DND-41 (cell line): ENCODE data around the gene MYO16.

Experiments
- ATAC-seq: fragments of 200-7000 bp; cut with Tn5 transposase; 3 replicates; pipeline ENCODE4 v1.9.1; 2021; ENCODE audit warnings: low read depth; ENCODE audit not compliant: insufficient read depth
- DNase-seq: peaks from one replicate; pipeline ENCODE4 v3.0.0-alpha.2; 2020
- H2AFZ ChIP-seq: 2 replicates; pipeline ENCODE4 v1.6.0; 2012; ENCODE audit warnings: low read depth, low read length
- H3K27ac ChIP-seq: 2 replicates; pipeline ENCODE4 v1.5.1; 2012; ENCODE audit warnings: low read length, inconsistent platforms
- H3K27me3 ChIP-seq: fragments of 200-600 bp; sonication (generic); 2 replicates; pipeline ENCODE4 v1.6.0; 2012; ENCODE audit warnings: low read length, mild to moderate bottlenecking, inconsistent platforms; ENCODE audit not compliant: insufficient read depth, poor library complexity
- H3K36me3 ChIP-seq: 2 replicates; pipeline ENCODE4 v1.5.1; 2012; ENCODE audit warnings: low read length, inconsistent platforms; ENCODE audit not compliant: insufficient read depth
- H3K4me1 ChIP-seq: 2 replicates; pipeline ENCODE4 v1.5.1; 2012; ENCODE audit warnings: mild to moderate bottlenecking, low read length; ENCODE audit not compliant: insufficient read depth
- H3K4me2 ChIP-seq: 2 replicates; pipeline ENCODE4 v1.6.0; 2012; ENCODE audit warnings: mild to moderate bottlenecking, moderate library complexity, low read length, inconsistent platforms; ENCODE audit not compliant: insufficient read depth
- H3K4me3 ChIP-seq, 2 experiments: fragments of 200-600 bp in 1 of 2; shearing (Covaris generic) in 1 of 2; 2 replicates each; pipeline ENCODE4 v1.5.1; 2012 to 2016; ENCODE audit warnings: inconsistent platforms in 2 of 2, low read length in 2 of 2, mild to moderate bottlenecking in 2 of 2, low read depth in 1 of 2, moderate library complexity in 1 of 2
- H3K79me2 ChIP-seq: 2 replicates; pipeline ENCODE4 v1.6.0; 2012; ENCODE audit warnings: low read length, inconsistent platforms; ENCODE audit not compliant: insufficient read depth
- H3K9ac ChIP-seq: 2 replicates; pipeline ENCODE4 v1.6.0; 2012; ENCODE audit warnings: low read depth, mild to moderate bottlenecking, inconsistent platforms, low read length, moderate library complexity
- H3K9me3 ChIP-seq: 2 replicates; pipeline ENCODE4 v1.5.1; 2012; ENCODE audit warnings: low read length, moderate library complexity, mild to moderate bottlenecking, inconsistent platforms; ENCODE audit not compliant: insufficient read depth, severe bottlenecking
- H4K20me1 ChIP-seq: 2 replicates; pipeline ENCODE4 v1.6.0; 2012; ENCODE audit warnings: low read length; ENCODE audit not compliant: insufficient read depth
- EZH2 ChIP-seq: IDR thresholded peaks from 3 replicates; pipeline ENCODE4 v1.6.1; 2012; ENCODE audit warnings: borderline replicate concordance, low read depth, mild to moderate bottlenecking, moderate library complexity, low read length, inconsistent platforms; ENCODE audit not compliant: severe bottlenecking
- TF ChIP-seq, protein P1 (sequence below): IDR thresholded peaks from 2 replicates; pipeline ENCODE4 v1.5.1; 2012; ENCODE audit warnings: borderline replicate concordance, low read length, moderate library complexity, mild to moderate bottlenecking; ENCODE audit not compliant: poor library complexity, severe bottlenecking; ENCODE audit errors: extremely low read depth

Gene MYO16

DNA sequence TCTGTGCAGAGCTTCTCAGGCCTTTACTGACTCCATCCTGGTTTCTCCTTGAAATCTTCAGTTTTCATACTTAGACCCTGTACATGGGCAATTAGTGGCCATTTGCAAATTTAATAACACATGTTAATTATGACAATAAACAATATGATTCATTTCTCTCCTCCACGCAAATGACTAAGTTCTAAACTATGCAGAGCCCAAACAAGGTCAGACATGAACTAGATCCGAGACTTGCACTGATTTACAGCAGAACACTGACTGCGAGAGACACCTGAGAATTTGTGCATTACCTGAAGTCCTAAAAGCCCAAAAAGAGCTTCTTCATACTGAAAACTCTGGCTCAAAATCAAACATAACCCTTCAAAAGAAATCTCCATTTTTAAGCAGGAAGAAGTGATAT, 521.8 kb downstream of the MYO16 start:
- no peak overlapping the region for H3K4me2 ChIP-seq
- no peak overlapping the region for H3K4me3 ChIP-seq
- H3K27me3 ChIP-seq, result no peaks in the 10 kb centered on the region
- H3K9me3 ChIP-seq, result no peaks in the 10 kb centered on the region
- H4K20me1 ChIP-seq, result no peaks in the 10 kb centered on the region
- no peaks in the 10 kb centered on the region for H3K4me1 ChIP-seq
- ATAC-seq, result no peak
- no peaks in the 10 kb centered on the region for H3K36me3 ChIP-seq
- H3K27ac ChIP-seq, result no peak overlapping the region
- no peaks in the 10 kb centered on the region for H3K79me2 ChIP-seq
- no peak overlapping the region for H2AFZ ChIP-seq
- no peak for TF ChIP-seq EZH2
- TF ChIP-seq, protein P1, sequence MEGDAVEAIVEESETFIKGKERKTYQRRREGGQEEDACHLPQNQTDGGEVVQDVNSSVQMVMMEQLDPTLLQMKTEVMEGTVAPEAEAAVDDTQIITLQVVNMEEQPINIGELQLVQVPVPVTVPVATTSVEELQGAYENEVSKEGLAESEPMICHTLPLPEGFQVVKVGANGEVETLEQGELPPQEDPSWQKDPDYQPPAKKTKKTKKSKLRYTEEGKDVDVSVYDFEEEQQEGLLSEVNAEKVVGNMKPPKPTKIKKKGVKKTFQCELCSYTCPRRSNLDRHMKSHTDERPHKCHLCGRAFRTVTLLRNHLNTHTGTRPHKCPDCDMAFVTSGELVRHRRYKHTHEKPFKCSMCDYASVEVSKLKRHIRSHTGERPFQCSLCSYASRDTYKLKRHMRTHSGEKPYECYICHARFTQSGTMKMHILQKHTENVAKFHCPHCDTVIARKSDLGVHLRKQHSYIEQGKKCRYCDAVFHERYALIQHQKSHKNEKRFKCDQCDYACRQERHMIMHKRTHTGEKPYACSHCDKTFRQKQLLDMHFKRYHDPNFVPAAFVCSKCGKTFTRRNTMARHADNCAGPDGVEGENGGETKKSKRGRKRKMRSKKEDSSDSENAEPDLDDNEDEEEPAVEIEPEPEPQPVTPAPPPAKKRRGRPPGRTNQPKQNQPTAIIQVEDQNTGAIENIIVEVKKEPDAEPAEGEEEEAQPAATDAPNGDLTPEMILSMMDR, result no peak
- no peak for DNase-seq
- no peak overlapping the region for H3K9ac ChIP-seq

DNA sequence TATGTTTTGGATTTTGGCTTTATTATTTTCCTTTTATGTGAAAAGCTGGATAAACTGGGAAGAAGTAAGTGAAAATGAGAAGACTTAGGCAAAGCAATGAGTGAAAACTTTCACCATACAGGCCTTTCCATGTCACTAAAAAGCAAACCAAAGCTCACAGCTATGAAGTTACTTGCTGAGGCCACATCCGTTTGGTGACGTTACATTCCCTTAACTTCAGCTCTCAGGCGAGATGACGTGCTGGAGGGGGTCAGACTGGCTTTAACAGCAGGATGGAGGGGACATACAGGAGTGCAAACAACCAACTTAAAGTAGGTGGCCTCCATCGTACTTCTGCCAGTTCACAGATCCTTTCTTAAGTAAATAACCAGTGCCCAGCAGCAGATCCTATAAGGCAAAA, 522.3 kb downstream of the MYO16 start:
- Histone ChIP-seq H3K9ac (no peak overlapping the region), H3K27me3 (no peaks in the 10 kb centered on the region), H3K27ac (no peak overlapping the region), H2AFZ (no peak overlapping the region), H3K9me3 (no peaks in the 10 kb centered on the region), H3K4me1 (no peaks in the 10 kb centered on the region), H3K36me3 (no peaks in the 10 kb centered on the region), H3K79me2 (no peaks in the 10 kb centered on the region), H3K4me3 (no peak overlapping the region), H3K4me2 (no peak overlapping the region), H4K20me1 (no peaks in the 10 kb centered on the region)
- ATAC-seq (no peak), DNase-seq (no peak)
- TF ChIP-seq, protein P1, result no peak
- no peak for TF ChIP-seq EZH2

DNA sequence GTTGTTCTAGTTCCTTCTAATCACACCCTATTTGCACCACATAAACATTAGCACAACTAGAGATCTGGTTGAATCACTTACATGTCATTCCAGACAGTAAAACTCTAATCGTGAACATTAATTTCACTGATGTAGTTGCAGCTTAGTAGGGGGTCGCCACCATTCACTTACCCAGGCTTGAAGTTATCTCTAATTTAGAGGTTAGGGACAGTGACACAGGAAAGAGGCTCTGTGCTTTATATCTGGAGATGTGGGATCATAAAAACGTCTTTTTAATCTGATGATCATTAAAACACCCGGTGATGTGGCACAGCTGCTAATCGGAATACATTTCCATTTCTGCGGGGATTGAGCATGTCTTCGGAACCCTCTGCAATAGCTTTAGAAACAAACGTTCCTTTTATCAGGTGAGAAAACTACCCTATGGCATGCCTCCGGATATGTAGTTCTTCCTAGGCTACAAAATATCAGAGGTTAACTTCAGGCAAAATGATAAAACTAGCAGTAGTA, 523.0 kb downstream of the MYO16 start:
- DNase-seq (no peak), ATAC-seq (no peak)
- Histone ChIP-seq H3K27me3 (no peaks in the 10 kb centered on the region), H3K9ac (no peak overlapping the region), H3K9me3 (no peaks in the 10 kb centered on the region), H3K4me2 (no peak overlapping the region), H4K20me1 (no peaks in the 10 kb centered on the region), H3K4me1 (no peaks in the 10 kb centered on the region), H3K4me3 (no peak overlapping the region), H2AFZ (no peak overlapping the region), H3K36me3 (no peaks in the 10 kb centered on the region), H3K79me2 (no peaks in the 10 kb centered on the region), H3K27ac (no peak overlapping the region)
- TF ChIP-seq EZH2, result no peak
- TF ChIP-seq, protein P1, result no peak

DNA sequence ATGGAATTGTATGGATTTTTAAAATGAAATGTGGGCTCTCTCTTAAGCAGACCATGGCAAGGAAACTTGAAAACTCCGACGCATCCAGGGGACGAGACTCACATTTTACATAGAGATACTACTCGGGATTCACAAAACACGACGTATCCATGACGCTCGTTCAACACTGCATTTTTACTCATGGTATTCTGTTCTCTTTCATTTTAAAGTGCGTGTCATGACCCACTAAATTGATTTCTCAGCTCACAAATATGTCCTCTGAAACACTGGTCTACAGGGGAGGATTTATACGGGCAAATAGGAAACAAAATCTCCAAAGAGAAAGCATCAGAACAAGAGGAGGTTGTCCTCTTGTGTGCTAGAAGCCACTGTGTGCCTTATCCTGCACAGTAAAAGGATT, 523.5 kb downstream of the MYO16 start:
- no peak overlapping the region for H3K27ac ChIP-seq
- no peak overlapping the region for H3K4me3 ChIP-seq
- TF ChIP-seq EZH2, result no peak
- TF ChIP-seq, protein P1, result no peak
- no peak for DNase-seq
- no peak overlapping the region for H2AFZ ChIP-seq
- no peak overlapping the region for H3K4me2 ChIP-seq
- no peaks in the 10 kb centered on the region for H3K27me3 ChIP-seq
- no peaks in the 10 kb centered on the region for H3K79me2 ChIP-seq
- no peaks in the 10 kb centered on the region for H3K9me3 ChIP-seq
- no peak for ATAC-seq
- no peaks in the 10 kb centered on the region for H3K4me1 ChIP-seq
- H3K36me3 ChIP-seq, result no peaks in the 10 kb centered on the region
- H4K20me1 ChIP-seq, result no peaks in the 10 kb centered on the region
- H3K9ac ChIP-seq, result no peak overlapping the region
